ENCODE data around the gene DNAJA2.

- TF ChIP-seq FOXP1 (CRISPR knock-in tag; IDR thresholded peaks at IDR 0.05): no peak
- no peak for TF ChIP-seq ATF6 (CRISPR knock-in tag; IDR thresholded peaks at IDR 0.05)
- TF ChIP-seq ZNF407 (IDR thresholded peaks at IDR 0.05; ENCODE audit: low read depth): no peak
- no peak for TF ChIP-seq ZNF707 (CRISPR knock-in tag; conservative IDR thresholded peaks at IDR 0.05)
- TF ChIP-seq ZNF512 (tag; IDR thresholded peaks at IDR 0.05): no peak
- TF ChIP-seq CREB1 (IDR thresholded peaks at IDR 0.05): no peak
- TF ChIP-seq CREB1 (CRISPR knock-in tag; IDR thresholded peaks at IDR 0.05): no peak
- TF ChIP-seq IRF9 (tag; IDR thresholded peaks at IDR 0.05): no peak
- no peak for TF ChIP-seq CTCF (IDR thresholded peaks at IDR 0.05 in 2 of 3, conservative IDR thresholded peaks at IDR 0.05 in 1 of 3; ENCODE audit: insufficient read depth in 2 of 3, low read depth in 1 of 3, low read length in 3 of 3)
- TF ChIP-seq CC2D1A (IDR thresholded peaks at IDR 0.05): no peak
- TF ChIP-seq KLF6 (CRISPR knock-in tag; IDR thresholded peaks at IDR 0.05; ENCODE audit: borderline replicate concordance): no peak
- no peak for TF ChIP-seq ADNP (tag; IDR thresholded peaks at IDR 0.05)
- TF ChIP-seq POLR2AphosphoS5 (IDR thresholded peaks at IDR 0.05; ENCODE audit: control insufficient read depth, insufficient read depth, low read depth, low read length): no peak
- no peak for TF ChIP-seq POLR2AphosphoS2 (IDR thresholded peaks at IDR 0.05; ENCODE audit: low read length)
These were observed 3.4 kb downstream of the DNAJA2 start for GRCh38 chr16:46970089-46970488.
